H1 (cell line): Measurements from ENCODE around the gene MAGI2. TPM values are rescaled to one million over a fixed set of nuclear protein-coding genes. Genes with fewer than 3 reads are reported as not detected.

Source experiments
- CTCF ChIA-PET: fragments of 300-600 bp; sonication (Branson Sonifier 250); formaldehyde crosslinking; loops from one replicate; lab custom pipeline; 2021; ENCODE audit not compliant: partially characterized antibody; lab: Charles Lee
- POLR2A ChIA-PET: fragments of 300-600 bp; sonication (Branson Sonifier 250); formaldehyde crosslinking; loops from one replicate; lab custom pipeline; 2021; ENCODE audit warnings: inconsistent platforms; ENCODE audit not compliant: partially characterized antibody; lab: Charles Lee
- DNase-seq, 2 experiments: peaks; one replicate each; pipeline versions ENCODE4 v3.0.0 to v3.0.0-alpha.2; 2010 to 2022; ENCODE audit warnings: low spot score in 2 of 2, low read depth in 1 of 2, mixed read lengths in 1 of 2
- FAIRE-seq: peaks from 2 replicates; lab custom pipeline; 2011; peaks lifted over from hg19 to GRCh38; lab: Jason Lieb, UNC
- H2AFZ ChIP-seq: 2 replicates; pipeline ENCODE4 v1.8.1; 2012; ENCODE audit warnings: low read length, inconsistent platforms
- H2AK5ac ChIP-seq: 2 replicates; pipeline ENCODE4 v1.6.1; 2013; ENCODE audit warnings: low read depth, low read length
- H2BK120ac ChIP-seq: replicated peaks from 2 replicates; pipeline ENCODE3; 2013; ENCODE audit warnings: low read depth, low read length, inconsistent platforms
- H2BK12ac ChIP-seq: 2 replicates; pipeline ENCODE4 v1.6.1; 2013; ENCODE audit warnings: low read depth, low read length
- H2BK15ac ChIP-seq: 2 replicates; pipeline ENCODE4 v1.6.1; 2013; ENCODE audit warnings: low read length
- H2BK20ac ChIP-seq: 2 replicates; pipeline ENCODE4 v1.6.1; 2013; ENCODE audit warnings: low read length
- H2BK5ac ChIP-seq: 2 replicates; pipeline ENCODE4 v1.6.1; 2013; ENCODE audit warnings: low read depth, low read length
- H3K14ac ChIP-seq: 2 replicates; pipeline ENCODE4 v1.6.1; 2013; ENCODE audit warnings: inconsistent platforms; ENCODE audit not compliant: insufficient read length
- H3K18ac ChIP-seq: 2 replicates; pipeline ENCODE4 v1.6.1; 2013; ENCODE audit warnings: low read length; ENCODE audit errors: extremely low read depth
- H3K23ac ChIP-seq: 2 replicates; pipeline ENCODE4 v1.6.1; 2013; ENCODE audit warnings: inconsistent platforms; ENCODE audit not compliant: insufficient read length
- H3K23me2 ChIP-seq: 2 replicates; pipeline ENCODE4 v1.6.1; 2013; ENCODE audit warnings: low read depth, low read length
- H3K27ac ChIP-seq: 2 replicates; pipeline ENCODE4 v1.6.1; 2011; ENCODE audit warnings: low read depth, low read length, inconsistent platforms
- H3K27me3 ChIP-seq, 4 experiments: replicated peaks in 1 of 4; 1 replicate in 1 of 4; 2 replicates in 3 of 4; pipeline versions ENCODE4 v1.6.1 to v1.8.1; 2011 to 2013; ENCODE audit warnings: low read length in 3 of 4, mild to moderate bottlenecking in 3 of 4, inconsistent platforms in 2 of 4, mixed read lengths in 2 of 4, moderate library complexity in 1 of 4; ENCODE audit not compliant: control insufficient read depth in 3 of 4, insufficient read depth in 3 of 4; ENCODE audit errors: extremely low read depth in 1 of 4
- H3K36me3 ChIP-seq, 4 experiments: 2 replicates each; pipeline versions ENCODE4 v1.6.1 to v1.8.1; 2011 to 2013; ENCODE audit warnings: mild to moderate bottlenecking in 4 of 4, low read length in 3 of 4, moderate library complexity in 2 of 4, control low read depth in 1 of 4, inconsistent platforms in 1 of 4; ENCODE audit not compliant: insufficient read depth in 4 of 4, control insufficient read depth in 2 of 4
- H3K4ac ChIP-seq: replicated peaks from 2 replicates; pipeline ENCODE3; 2013; ENCODE audit warnings: low read length, low read depth, mixed read lengths, inconsistent platforms; ENCODE audit not compliant: insufficient read length
- H3K4me1 ChIP-seq, 4 experiments: replicated peaks in 1 of 4; 1 replicate in 1 of 4; 2 replicates in 3 of 4; pipeline versions ENCODE4 v1.6.1 to v1.8.1; 2011 to 2013; ENCODE audit warnings: low read length in 3 of 4, inconsistent platforms in 2 of 4, mixed read lengths in 1 of 4; ENCODE audit not compliant: insufficient read depth in 4 of 4, control insufficient read depth in 3 of 4
- H3K4me2 ChIP-seq, 2 experiments: 2 replicates each; pipeline versions ENCODE4 v1.6.1 to v1.8.1; 2011 to 2013; ENCODE audit warnings: low read depth in 2 of 2, low read length in 2 of 2, control low read depth in 1 of 2, inconsistent platforms in 1 of 2, mild to moderate bottlenecking in 1 of 2; ENCODE audit not compliant: insufficient read depth in 1 of 2
- H3K4me3 ChIP-seq, 4 experiments: fragments of 200-600, 300-600 bp in 1 of 4; sonication (generic), shearing (Covaris generic), sonication (Bioruptor Twin) in 1 of 4; 2 replicates each; pipeline versions ENCODE4 v1.5.1 to v1.8.1; 2011 to 2016; ENCODE audit warnings: low read length in 4 of 4, low read depth in 3 of 4, control low read depth in 2 of 4, inconsistent platforms in 2 of 4, mild to moderate bottlenecking in 2 of 4, mixed read lengths in 1 of 4, moderate library complexity in 1 of 4; ENCODE audit not compliant: insufficient read depth in 2 of 4; ENCODE audit errors: extremely low read depth in 1 of 4
- H3K56ac ChIP-seq: replicated peaks from 2 replicates; pipeline ENCODE3; 2013; ENCODE audit warnings: low read depth, mild to moderate bottlenecking, mixed read lengths, low read length, inconsistent platforms; ENCODE audit not compliant: insufficient read length
- H3K79me1 ChIP-seq: 2 replicates; pipeline ENCODE4 v1.6.1; 2013; ENCODE audit warnings: low read depth, low read length, control low read depth
- H3K79me2 ChIP-seq, 2 experiments: 2 replicates each; pipeline versions ENCODE4 v1.6.1 to v1.8.1; 2012 to 2013; ENCODE audit warnings: low read length in 2 of 2, mild to moderate bottlenecking in 2 of 2, inconsistent platforms in 1 of 2; ENCODE audit not compliant: insufficient read depth in 2 of 2, control insufficient read depth in 1 of 2
- H3K9ac ChIP-seq, 4 experiments: replicated peaks in 1 of 4; 1 replicate in 1 of 4; 2 replicates in 3 of 4; pipeline versions ENCODE4 v1.6.1 to v1.8.1; 2011 to 2013; ENCODE audit warnings: low read depth in 3 of 4, low read length in 3 of 4, control low read depth in 2 of 4, mild to moderate bottlenecking in 2 of 4, moderate library complexity in 2 of 4, inconsistent platforms in 1 of 4; ENCODE audit errors: extremely low read depth in 1 of 4
- H3K9me3 ChIP-seq, 2 experiments: 2 replicates each; pipeline versions ENCODE4 v1.6.1 to v1.8.1; 2012 to 2013; ENCODE audit warnings: mild to moderate bottlenecking in 2 of 2, moderate library complexity in 2 of 2, control low read depth in 1 of 2, inconsistent platforms in 1 of 2, low read depth in 1 of 2, low read length in 1 of 2, mixed read lengths in 1 of 2; ENCODE audit not compliant: insufficient read depth in 2 of 2
- H4K20me1 ChIP-seq, 2 experiments: replicated peaks in 1 of 2; 2 replicates each; pipeline versions ENCODE3 to v1.8.1; 2011 to 2013; ENCODE audit warnings: inconsistent platforms in 2 of 2, low read length in 2 of 2, mild to moderate bottlenecking in 1 of 2; ENCODE audit not compliant: insufficient read depth in 2 of 2, control insufficient read depth in 1 of 2
- H4K5ac ChIP-seq: 2 replicates; pipeline ENCODE4 v1.6.1; 2013; ENCODE audit warnings: low read length, low read depth, mixed read lengths, inconsistent platforms; ENCODE audit not compliant: insufficient read length
- H4K8ac ChIP-seq: 2 replicates; pipeline ENCODE4 v1.8.0; 2013; ENCODE audit warnings: mild to moderate bottlenecking, moderate library complexity, low read length, inconsistent platforms; ENCODE audit not compliant: insufficient read depth; ENCODE audit errors: extremely low read depth
- H4K91ac ChIP-seq: replicated peaks from 2 replicates; pipeline ENCODE3; 2013; ENCODE audit warnings: low read length, mixed read lengths, inconsistent platforms; ENCODE audit not compliant: insufficient read length
- CTCF ChIP-seq, 3 experiments: IDR thresholded peaks; 1 replicate in 2 of 3; 2 replicates in 1 of 3; pipeline versions ENCODE4 v1.5.1 to v1.6.1; 2011; ENCODE audit warnings: low read length in 3 of 3, mild to moderate bottlenecking in 3 of 3, inconsistent platforms in 2 of 3, low read depth in 1 of 3, moderate library complexity in 1 of 3; ENCODE audit not compliant: insufficient read depth in 1 of 3; ENCODE audit errors: control extremely low read depth in 1 of 3
- EP300 ChIP-seq, 2 experiments: IDR thresholded peaks; 1 replicate in 1 of 2; 2 replicates in 1 of 2; pipeline ENCODE4 v1.6.1; 2011 to 2012; ENCODE audit warnings: low read depth in 2 of 2, low read length in 2 of 2, mild to moderate bottlenecking in 2 of 2, borderline replicate concordance in 1 of 2, inconsistent platforms in 1 of 2, moderate library complexity in 1 of 2
- JUND ChIP-seq: IDR thresholded peaks from 2 replicates; pipeline ENCODE4 v1.6.1; 2011; ENCODE audit warnings: mild to moderate bottlenecking, improper control_type of control experiment, low read length
- RAD21 ChIP-seq, 2 experiments: IDR thresholded peaks in 1 of 2; conservative IDR thresholded peaks in 1 of 2; 2 replicates each; pipeline ENCODE4 v1.6.1; 2011; ENCODE audit warnings: low read depth in 2 of 2, low read length in 2 of 2, improper control_type of control experiment in 1 of 2, inconsistent platforms in 1 of 2, mild to moderate bottlenecking in 1 of 2, moderate library complexity in 1 of 2
- RBBP5 ChIP-seq: IDR thresholded peaks from 2 replicates; pipeline ENCODE4 v1.7.1; 2012; ENCODE audit warnings: low read depth, mild to moderate bottlenecking, inconsistent platforms, low read length, moderate library complexity, borderline replicate concordance
- SIRT6 ChIP-seq: IDR thresholded peaks from one replicate; pipeline ENCODE4 v1.7.1; 2012; ENCODE audit warnings: low read length, inconsistent platforms
- SUZ12 ChIP-seq: fragments of 200-600 bp; sonication (generic); IDR thresholded peaks from 2 replicates; pipeline ENCODE4 v1.6.1; 2012; ENCODE audit warnings: mild to moderate bottlenecking, inconsistent platforms, low read length, moderate library complexity, mixed read lengths
- TBP ChIP-seq: IDR thresholded peaks from 2 replicates; pipeline ENCODE4 v1.6.1; 2011; ENCODE audit warnings: low read depth, low read length, improper control_type of control experiment
- polyA plus RNA-seq, 7 experiments: library from polyadenylated mRNA; depleted of rRNA in 3 of 7; stranded (reverse) in 5 of 7; unstranded in 2 of 7; fragments of >200 nt in 5 of 7; fragments of 200-250 nt in 2 of 7; gene quantifications; 1 replicate in 5 of 7; 2 replicates in 1 of 7; 4 replicates in 1 of 7; pipeline versions ENCODE4 v1.2.1 to v1.2.3, GENCODE V29; 2011 to 2013; ENCODE audit warnings: missing spikeins in 2 of 7, mixed read lengths in 2 of 7
- total RNA-seq: library from RNA; stranded (reverse); fragmentation: NEBNext Ultra II Directional; extraction: Animal tissue kit (Norgen Biotek cat#: 25700); gene quantifications from 2 replicates; pipeline ENCODE4 v1.2.1, GENCODE V29; 2021

Gene MAGI2
- total and polyA plus RNA-seq, 2 of the 8 experiments (the other 6 are each of a cell fraction or from before 2014, with no cell fraction given) = 6.0 to 27.3 TPM

GRCh38 chr7:79334334-79334733 lies 119.1 kb downstream of the MAGI2 start:
- Histone ChIP-seq H3K4me2 (no peak overlapping the region), H3K36me3 (no peaks in the 10 kb centered on the region), H3K27ac (no peak overlapping the region), H2BK12ac (no peak overlapping the region), H3K79me2 (no peaks in the 10 kb centered on the region), H2BK120ac (no peak overlapping the region), H4K20me1 (no peaks in the 10 kb centered on the region), H3K23me2 (no peaks in the 10 kb centered on the region), H2AK5ac (no peak overlapping the region), H3K18ac (no peak overlapping the region), H3K9me3 (no peaks in the 10 kb centered on the region), H3K4ac (no peak overlapping the region), H4K91ac (no peak overlapping the region), H2BK5ac (no peak overlapping the region), H4K8ac (no peak overlapping the region), H3K56ac (no peak overlapping the region), H3K79me1 (no peaks in the 10 kb centered on the region), H3K27me3 (no peaks in the 10 kb centered on the region), H3K14ac (no peak overlapping the region), H2BK20ac (no peak overlapping the region), H3K23ac (no peak overlapping the region), H2BK15ac (no peak overlapping the region), H4K5ac (no peak overlapping the region), H3K4me3 (no peak overlapping the region), H3K9ac (no peak overlapping the region), H3K4me1 (peaks cover 0 to 2% (median 0%) of the 10 kb centered on the region in 4 experiments; a peak in 1 of 7 replicates), H2AFZ (no peak overlapping the region)
- POLR2A ChIA-PET = no interaction called here
- FAIRE-seq (no peak), DNase-seq (no peak)
- TF ChIP-seq JUND = no peak
- TF ChIP-seq SIRT6 = no peak
- no peak for TF ChIP-seq RBBP5
- TF ChIP-seq TBP = no peak
- no peak for TF ChIP-seq SUZ12
- no peak for TF ChIP-seq CTCF (IDR thresholded peaks at IDR 0.05; ENCODE audit: control extremely low read depth in 1 of 3, insufficient read depth in 1 of 3, low read depth in 1 of 3, low read length in 3 of 3)
- no peak for TF ChIP-seq EP300 (IDR thresholded peaks at IDR 0.05; ENCODE audit: borderline replicate concordance in 1 of 2, low read depth in 2 of 2, low read length in 2 of 2)
- TF ChIP-seq RAD21 (IDR thresholded peaks at IDR 0.05 in 1 of 2, conservative IDR thresholded peaks at IDR 0.05 in 1 of 2; ENCODE audit: low read depth in 2 of 2, low read length in 2 of 2) = no peak
- CTCF ChIA-PET = no interaction called here
